HEK293 (cell line): Measurements from ENCODE around the gene TRIM2.

Source experiments
- ZNF792 ChIP-seq: fragments of 450-650 bp; formaldehyde crosslinking; IDR thresholded peaks from 2 replicates; pipeline ENCODE4 v1.5.1; 2016; ENCODE audit warnings: missing biosample characterization, missing genetic modification characterization
- TF ChIP-seq, protein P1 (sequence below): fragments of 450-650 bp; formaldehyde crosslinking; IDR thresholded peaks from 2 replicates; pipeline ENCODE4 v1.5.1; 2016; ENCODE audit warnings: missing biosample characterization, missing genetic modification characterization, low read depth

DNA sequence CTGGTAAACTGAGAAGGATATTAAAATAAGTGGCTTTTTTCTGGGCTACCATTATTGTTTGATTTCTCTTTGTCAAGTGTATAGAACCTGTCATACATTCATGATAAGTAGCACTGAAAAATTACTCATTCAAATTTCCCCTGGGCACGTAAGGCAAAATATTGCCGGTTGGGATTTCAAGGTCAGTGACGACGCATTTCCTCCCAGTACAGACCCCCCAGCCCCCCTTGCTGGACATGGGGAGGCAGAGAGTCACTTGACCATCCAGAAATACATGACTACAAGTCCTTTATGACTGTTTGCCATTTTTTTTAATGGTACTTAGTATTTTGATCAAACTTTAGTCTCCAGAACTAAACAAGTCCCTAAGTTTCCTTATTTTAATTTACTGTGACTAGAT is 133.4 kb downstream of the TRIM2 start:
- TF ChIP-seq ZNF792 (tag by site-specific recombination) = no peak
- TF ChIP-seq, protein P1, sequence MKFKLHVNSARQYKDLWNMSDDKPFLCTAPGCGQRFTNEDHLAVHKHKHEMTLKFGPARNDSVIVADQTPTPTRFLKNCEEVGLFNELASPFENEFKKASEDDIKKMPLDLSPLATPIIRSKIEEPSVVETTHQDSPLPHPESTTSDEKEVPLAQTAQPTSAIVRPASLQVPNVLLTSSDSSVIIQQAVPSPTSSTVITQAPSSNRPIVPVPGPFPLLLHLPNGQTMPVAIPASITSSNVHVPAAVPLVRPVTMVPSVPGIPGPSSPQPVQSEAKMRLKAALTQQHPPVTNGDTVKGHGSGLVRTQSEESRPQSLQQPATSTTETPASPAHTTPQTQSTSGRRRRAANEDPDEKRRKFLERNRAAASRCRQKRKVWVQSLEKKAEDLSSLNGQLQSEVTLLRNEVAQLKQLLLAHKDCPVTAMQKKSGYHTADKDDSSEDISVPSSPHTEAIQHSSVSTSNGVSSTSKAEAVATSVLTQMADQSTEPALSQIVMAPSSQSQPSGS (tag by site-specific recombination) = no peak
